ENCODE data around the gene CLCN4. TPM values are rescaled to one million over a fixed set of nuclear protein-coding genes. Genes with fewer than 3 reads are reported as not detected.

CLCN4 gene
- total RNA-seq (2022; extraction: Qiagen RNA extraction), result 3.2 to 5.5 TPM (median 4.5 TPM) in 5 replicates

DNA sequence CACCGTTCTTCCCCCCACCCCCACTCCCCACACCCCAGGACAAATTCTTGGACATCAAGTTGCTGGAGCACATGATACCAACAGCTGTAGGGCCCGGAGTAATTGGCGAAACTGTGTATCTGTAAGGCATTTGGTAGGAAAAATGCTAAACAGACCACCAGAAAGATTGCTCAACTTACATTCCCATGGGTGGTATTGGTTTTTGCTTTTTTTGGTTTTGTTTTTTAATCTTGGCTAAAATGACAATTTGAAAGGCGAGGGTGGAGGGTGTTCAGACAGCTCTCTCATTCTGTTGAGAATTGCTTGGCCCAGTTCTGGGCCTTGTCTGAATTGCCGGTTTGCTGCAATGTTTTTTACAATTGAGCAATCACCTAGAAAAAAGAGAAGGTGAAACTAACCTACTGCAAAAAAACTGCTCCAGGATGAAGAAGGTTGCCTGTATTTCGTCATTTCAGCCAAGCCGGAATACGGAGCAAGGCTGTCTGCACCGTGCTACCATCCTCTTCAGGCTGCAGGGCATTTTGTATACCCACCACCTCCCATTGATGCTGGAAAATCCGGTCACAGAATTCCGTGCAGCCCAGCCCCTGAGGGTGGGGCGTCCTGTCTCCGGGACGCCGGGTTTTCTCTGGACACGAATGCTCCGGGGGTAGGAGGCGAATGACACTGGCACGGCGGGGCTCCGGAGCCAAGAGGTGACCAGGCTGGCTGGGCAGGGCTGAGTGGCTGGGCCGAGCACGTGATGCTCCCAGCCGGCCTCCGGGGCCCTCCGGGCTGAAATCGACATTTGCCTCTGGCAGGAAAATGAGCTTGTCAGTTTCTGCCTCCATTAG, at the start of gene CLCN4:
CLCN4 (plus strand) TSS at position 777 of the 833 bp plus-strand sequence. CDS start 28,058 bp downstream, outside the sequence.

Other genes with a start within 250 kb of the CLCN4 start
- gene CLDN34, start 189.6 kb upstream of the CLCN4 start, total RNA-seq (2022; extraction: Qiagen RNA extraction), result not detected in 5 replicates

Measured in A549 treated with dexamethasone at 1 μM for 4 hours (cell line).